GM19193 (cell line): ENCODE measurements around the gene ATP5F1E.

ENCODE experiments used
- POLR2A ChIP-seq: IDR thresholded peaks from 4 replicates; pipeline ENCODE4 v1.6.1; 2011; ENCODE audit not compliant: insufficient read depth, insufficient read length; ENCODE audit errors: extremely low read depth

ATP5F1E gene

GRCh38 chr20:59015812-59016711 lies 16.1 kb downstream of the ATP5F1E start:
- no peak for TF ChIP-seq POLR2A

GRCh38 chr20:59015411-59015810 lies 16.7 kb downstream of the ATP5F1E start:
- no peak for TF ChIP-seq POLR2A

- TF ChIP-seq POLR2A, result no peak
Observed at GRCh38 chr20:59014680-59015389, 17.3 kb downstream of the ATP5F1E start.

- TF ChIP-seq POLR2A, result no peak
Observed at GRCh38 chr20:59013959-59014608, 18.1 kb downstream of the ATP5F1E start.

- TF ChIP-seq POLR2A, result no peak
Observed at GRCh38 chr20:59013031-59013951, 18.8 kb downstream of the ATP5F1E start.

GRCh38 chr20:59010995-59011873 lies 20.9 kb downstream of the ATP5F1E start:
- no peak for TF ChIP-seq POLR2A

- no peak for TF ChIP-seq POLR2A
Observed at GRCh38 chr20:59010321-59010994, 21.7 kb downstream of the ATP5F1E start.

GRCh38 chr20:59008715-59009336 lies 23.3 kb downstream of the ATP5F1E start:
- no peak for TF ChIP-seq POLR2A

GRCh38 chr20:59007665-59008511 lies 24.2 kb downstream of the ATP5F1E start:
- TF ChIP-seq POLR2A, result peak; percentile 50

GRCh38 chr20:59006864-59007664 lies 25.1 kb downstream of the ATP5F1E start, which contains the start of gene CTSZ:
CTSZ (minus strand) TSS chr20:59007254; CDS start chr20:59007128, 126 bp downstream.
- TF ChIP-seq POLR2A, result peak; percentile 87

- TF ChIP-seq POLR2A, result no peak
Observed at GRCh38 chr20:59006167-59006863, 25.8 kb downstream of the ATP5F1E start.
